ENCODE results near the gene KRR1.
"Not testable (repeated sequence)": the region's sequence is repeated elsewhere in the genome, so short reads cannot be mapped to it uniquely, and the experiment has no call there.

KRR1 gene

GRCh38 chr12:75522124-75522523, 10.7 kb upstream of the KRR1 start:
- DNase-seq: not testable (repeated sequence)

GRCh38 chr12:75521224-75521623, 9.8 kb upstream of the KRR1 start:
- DNase-seq: not testable (repeated sequence)

- no peak for DNase-seq
Measured at GRCh38 chr12:75509621-75510020, 1.8 kb downstream of the KRR1 start.

- DNase-seq: no peak
Measured at GRCh38 chr12:75508159-75508558, 3.2 kb downstream of the KRR1 start.

- DNase-seq: no peak
Measured at GRCh38 chr12:75507086-75507485, 4.3 kb downstream of the KRR1 start.

GRCh38 chr12:75505706-75506312, 5.6 kb downstream of the KRR1 start:
- DNase-seq: peak in 2 of 6 experiments; percentile 14 to 37

GRCh38 chr12:75503866-75504265, 7.5 kb downstream of the KRR1 start:
- no peak for DNase-seq

- DNase-seq: no peak
Measured at GRCh38 chr12:75503459-75503858, 8.0 kb downstream of the KRR1 start.

- no peak for DNase-seq
Measured at GRCh38 chr12:75491169-75491568, 20.2 kb downstream of the KRR1 start.

- no peak for DNase-seq
Measured at GRCh38 chr12:75489613-75490210, 21.7 kb downstream of the KRR1 start.

GRCh38 chr12:75489187-75489586, 22.2 kb downstream of the KRR1 start:
- no peak for DNase-seq

GRCh38 chr12:75488553-75488952, 22.9 kb downstream of the KRR1 start:
- DNase-seq: no peak

- no peak for DNase-seq
Measured at GRCh38 chr12:75487308-75487707, 24.1 kb downstream of the KRR1 start.

GRCh38 chr12:75484450-75484849, 27.0 kb downstream of the KRR1 start:
- DNase-seq: not testable (repeated sequence)

- no peak for DNase-seq
Measured at GRCh38 chr12:75483431-75483830, 28.0 kb downstream of the KRR1 start.

GRCh38 chr12:75482646-75483045, 28.8 kb downstream of the KRR1 start:
- DNase-seq: peak in 2 of 6 experiments; percentile 15 to 31

GRCh38 chr12:75481774-75482173, 29.6 kb downstream of the KRR1 start:
- no peak for DNase-seq

GRCh38 chr12:75481013-75481705, 30.2 kb downstream of the KRR1 start:
- DNase-seq: no peak

- DNase-seq: peak; percentile 35 to 78 (median 66)
Measured at GRCh38 chr12:75480469-75480949, 30.9 kb downstream of the KRR1 start, which contains the start of gene GLIPR1. Gene GLIPR1 (plus strand): TSS chr12:75480755. CDS start chr12:75480881, 126 bp downstream.

- peak in 3 of 6 experiments; percentile 38 to 56 (median 44) for DNase-seq
Measured at GRCh38 chr12:75479963-75480461, 31.4 kb downstream of the KRR1 start.

GRCh38 chr12:75478116-75478794, 33.2 kb downstream of the KRR1 start:
- DNase-seq: peak in 4 of 6 experiments; percentile 16 to 81 (median 76)

GRCh38 chr12:75477137-75477536, 34.3 kb downstream of the KRR1 start:
- DNase-seq: no peak

GRCh38 chr12:75476071-75476470, 35.3 kb downstream of the KRR1 start:
- DNase-seq: no peak

Measured in stimulated activated naive CD4-positive, alpha-beta T cell (primary cell).